ENCODE measurements around the gene ESPN. TPM values are rescaled to one million over a fixed set of nuclear protein-coding genes. Genes with fewer than 3 reads are reported as not detected.

The ESPN gene
- total and polyA plus RNA-seq, 2 of the 8 experiments (the other 6 are each of a cell fraction or from before 2014, with no cell fraction given), result 5.2 to 16.3 TPM

- TF ChIP-seq EZH2 (IDR thresholded peaks at IDR 0.05; ENCODE audit: low read depth, low read length, severe bottlenecking), result peak; percentile 77
- peak in 2 of 3 experiments; percentile 3 to 35; a peak in 2 of 4 replicates for TF ChIP-seq CTCF (IDR thresholded peaks at IDR 0.05; ENCODE audit: control extremely low read depth in 1 of 3, insufficient read depth in 1 of 3, low read depth in 1 of 3, low read length in 3 of 3)
- TF ChIP-seq BRCA1 (IDR thresholded peaks at IDR 0.05; ENCODE audit: low read depth, low read length), result no peak
- TF ChIP-seq CTBP2 (IDR thresholded peaks at IDR 0.05; ENCODE audit: borderline replicate concordance, insufficient read depth, insufficient read length, low read length), result no peak
- TF ChIP-seq TCF12 (IDR thresholded peaks at IDR 0.05; ENCODE audit: low read depth, low read length), result no peak
- no peak for TF ChIP-seq RXRA (IDR thresholded peaks at IDR 0.05; ENCODE audit: insufficient read depth, low read depth, low read length)
- no peak for TF ChIP-seq TAF7 (optimal IDR thresholded peaks at IDR 0.05; ENCODE audit: borderline replicate concordance, low read depth, low read length)
- no peak for TF ChIP-seq CBX8 (IDR thresholded peaks at IDR 0.05; ENCODE audit: borderline replicate concordance, low read depth, low read length)
- no peak for TF ChIP-seq SIX5 (IDR thresholded peaks at IDR 0.05; ENCODE audit: low read depth, low read length)
- no peak for TF ChIP-seq BCL11A (IDR thresholded peaks at IDR 0.05; ENCODE audit: low read depth in 2 of 2, low read length in 2 of 2)
Observed at GRCh38 chr1:6424000-6424565, 493 bp upstream of the ESPN start (continued).

Data from H1 (cell line).